ENCODE results near the gene SLC7A6OS. TPM values are rescaled to one million over a fixed set of nuclear protein-coding genes. Genes with fewer than 3 reads are reported as not detected.

The SLC7A6OS gene
- total RNA-seq, 1 experiment from 2014 or later = 24.5 TPM

DNA sequence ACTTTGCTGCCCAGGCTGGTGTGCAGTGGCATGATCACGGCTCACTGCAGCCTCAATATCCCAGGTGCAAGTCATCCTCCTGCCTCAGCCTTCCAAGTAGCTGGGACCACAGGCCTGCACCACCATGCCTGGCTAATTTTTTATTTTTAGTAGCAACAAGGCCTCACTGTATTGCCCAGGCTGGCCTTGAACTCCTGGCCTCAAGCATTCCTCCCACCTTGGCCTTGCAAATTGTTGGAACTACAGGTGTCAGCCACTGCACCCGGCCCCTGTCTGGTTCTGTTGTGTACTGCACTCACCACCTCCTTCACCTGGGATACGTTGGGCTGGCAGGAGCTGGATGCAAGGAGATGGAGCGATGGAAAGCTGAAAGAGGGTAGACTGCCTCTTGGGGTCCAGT is 57.0 kb downstream of the SLC7A6OS start:
- no peak overlapping the region for H3K4me3 Mint-ChIP-seq
- Histone ChIP-seq H4K8ac (replicated peaks; ENCODE audit: insufficient read length, low read depth, low read length) (no peak overlapping the region), H3T11ph (ENCODE audit: low read length) (no peak overlapping the region), H2BK5ac (ENCODE audit: insufficient read length, low read length) (no peak overlapping the region), H3K4me2 (ENCODE audit: insufficient read depth, insufficient read length, low read length) (no peak overlapping the region), H3K18ac (ENCODE audit: insufficient read length, low read depth, low read length) (no peak overlapping the region), H3K9ac (ENCODE audit: extremely low read depth, insufficient read length, low read length) (no peak overlapping the region), H2BK15ac (ENCODE audit: low read depth, low read length) (no peak overlapping the region), H3K27ac (ENCODE audit: insufficient read length, low read depth, low read length) (no peak overlapping the region), H2BK20ac (ENCODE audit: low read depth, low read length, poor library complexity, severe bottlenecking) (no peak overlapping the region), H2BK120ac (ENCODE audit: low read depth, low read length, poor library complexity, severe bottlenecking) (no peak overlapping the region), H3K23ac (ENCODE audit: insufficient read length, low read depth, low read length) (no peak overlapping the region), H3K9me3 (ENCODE audit: control insufficient read depth, low read depth, low read length) (no peaks in the 10 kb centered on the region), H3K4ac (ENCODE audit: low read depth, low read length) (no peak overlapping the region), H2BK12ac (ENCODE audit: insufficient read length, low read depth, low read length) (no peak overlapping the region), H3K27me3 (ENCODE audit: insufficient read depth, low read length) (no peaks in the 10 kb centered on the region), H3K79me2 (ENCODE audit: insufficient read depth, low read length) (no peaks in the 10 kb centered on the region), H3K56ac (ENCODE audit: insufficient read length, low read depth, low read length) (no peak overlapping the region), H3K79me1 (ENCODE audit: insufficient read depth, low read depth, low read length, poor library complexity, severe bottlenecking) (no peaks in the 10 kb centered on the region), H3K4me1 (ENCODE audit: insufficient read depth, low read length) (no peaks in the 10 kb centered on the region), H3K14ac (ENCODE audit: insufficient read depth, low read length) (no peak overlapping the region), H4K91ac (ENCODE audit: insufficient read length, low read depth, low read length) (no peak overlapping the region), H2AFZ (ENCODE audit: low read length) (no peak overlapping the region), H4K20me1 (ENCODE audit: control insufficient read depth, insufficient read depth, insufficient read length) (no peaks in the 10 kb centered on the region), H2AK5ac (ENCODE audit: insufficient read length, low read length) (no peak overlapping the region), H3K23me2 (ENCODE audit: insufficient read length, low read depth, low read length, poor library complexity, severe bottlenecking) (no peaks in the 10 kb centered on the region), H4K5ac (ENCODE audit: insufficient read length, low read depth, low read length) (no peak overlapping the region)
- TF ChIP-seq, protein P1, sequence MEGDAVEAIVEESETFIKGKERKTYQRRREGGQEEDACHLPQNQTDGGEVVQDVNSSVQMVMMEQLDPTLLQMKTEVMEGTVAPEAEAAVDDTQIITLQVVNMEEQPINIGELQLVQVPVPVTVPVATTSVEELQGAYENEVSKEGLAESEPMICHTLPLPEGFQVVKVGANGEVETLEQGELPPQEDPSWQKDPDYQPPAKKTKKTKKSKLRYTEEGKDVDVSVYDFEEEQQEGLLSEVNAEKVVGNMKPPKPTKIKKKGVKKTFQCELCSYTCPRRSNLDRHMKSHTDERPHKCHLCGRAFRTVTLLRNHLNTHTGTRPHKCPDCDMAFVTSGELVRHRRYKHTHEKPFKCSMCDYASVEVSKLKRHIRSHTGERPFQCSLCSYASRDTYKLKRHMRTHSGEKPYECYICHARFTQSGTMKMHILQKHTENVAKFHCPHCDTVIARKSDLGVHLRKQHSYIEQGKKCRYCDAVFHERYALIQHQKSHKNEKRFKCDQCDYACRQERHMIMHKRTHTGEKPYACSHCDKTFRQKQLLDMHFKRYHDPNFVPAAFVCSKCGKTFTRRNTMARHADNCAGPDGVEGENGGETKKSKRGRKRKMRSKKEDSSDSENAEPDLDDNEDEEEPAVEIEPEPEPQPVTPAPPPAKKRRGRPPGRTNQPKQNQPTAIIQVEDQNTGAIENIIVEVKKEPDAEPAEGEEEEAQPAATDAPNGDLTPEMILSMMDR (conservative IDR thresholded peaks at IDR 0.05) = no peak
- no CpG with 5 or more reads among the region's 4 CpGs for WGBS (ENCODE audit: extremely low coverage, insufficient read length, low lambda C conversion rate)
- DNase-seq = no peak
- peaks cover 1 to 18% (median 7%) of the 10 kb centered on the region in 3 experiments; a peak in 5 of 7 replicates for H3K36me3 Mint-ChIP-seq (ENCODE audit: insufficient read depth in 1 of 3, low read depth in 3 of 3)
- 0 out of 7 replicates have a peak overlapping the region, but pooled peaks of 1 of the 3 experiments have one; percentile 18 for H3K27ac Mint-ChIP-seq
- no peaks in the 10 kb centered on the region for H3K27me3 Mint-ChIP-seq (ENCODE audit: low read depth)
- H3K9me3 Mint-ChIP-seq = no peaks in the 10 kb centered on the region
- 0 out of 4 replicates have a peak, but pooled peaks cover 0 to 3% of the 10 kb centered on the region in 2 experiments for H3K4me1 Mint-ChIP-seq
